Endometrial microvascular endothelial cells (primary cell): ENCODE data around the gene RAI2. TPM values are rescaled to one million over a fixed set of nuclear protein-coding genes. Genes with fewer than 3 reads are reported as not detected.
"Not testable (repeated sequence)": the region's sequence is repeated elsewhere in the genome, so short reads cannot be mapped to it uniquely, and the experiment has no call there.

Experiments used
- in situ Hi-C: cut with HindIII; loops from 2 replicates; pipeline ENCODE4 v1.10.0; 2017; ENCODE audit warnings: low sequenced_read_pairs, low pct_unique_long_range_greater_than_20kb; ENCODE audit errors: inconsistent ontology term
- total RNA-seq: library from RNA; depleted of rRNA; stranded (reverse); fragments of >200 nt; gene quantifications from one replicate; pipeline ENCODE4 v1.2.3, GENCODE V29; 2015; ENCODE audit errors: inconsistent ontology term

RAI2 gene
- total RNA-seq, 1 donor from 2014 or later: 1.3 TPM

- in situ Hi-C loops: no loop called here
Observed at GRCh38 chrX:17798921-17799320, 62.2 kb downstream of the RAI2 start.

GRCh38 chrX:17792826-17793225, 68.3 kb downstream of the RAI2 start:
- in situ Hi-C loops: no loop called here

GRCh38 chrX:17788956-17789562, 72.0 kb downstream of the RAI2 start:
- in situ Hi-C loops: no loop called here

- in situ Hi-C loops: no loop called here
Observed at GRCh38 chrX:17788439-17788838, 72.7 kb downstream of the RAI2 start.

DNA sequence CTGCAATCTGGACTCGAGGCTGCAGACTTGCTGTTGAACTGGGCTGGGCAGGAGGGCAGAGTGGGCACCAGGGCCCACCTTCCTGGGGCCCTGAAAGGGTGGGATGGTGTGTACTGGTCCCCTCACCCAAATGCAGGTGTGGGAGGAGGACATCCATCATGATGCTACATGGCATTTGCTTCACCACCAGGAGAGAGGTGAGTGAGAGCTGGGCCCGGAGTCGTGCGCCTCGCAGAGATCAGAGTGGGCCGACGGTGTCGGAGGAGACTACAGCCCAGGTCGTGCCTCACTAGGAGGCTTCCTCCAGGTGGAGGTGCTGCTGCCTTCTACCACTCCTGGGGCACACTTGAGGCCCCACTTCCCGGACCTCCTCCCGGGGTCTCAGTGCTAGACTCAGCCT, 73.5 kb downstream of the RAI2 start:
- in situ Hi-C loops: no loop called here

DNA sequence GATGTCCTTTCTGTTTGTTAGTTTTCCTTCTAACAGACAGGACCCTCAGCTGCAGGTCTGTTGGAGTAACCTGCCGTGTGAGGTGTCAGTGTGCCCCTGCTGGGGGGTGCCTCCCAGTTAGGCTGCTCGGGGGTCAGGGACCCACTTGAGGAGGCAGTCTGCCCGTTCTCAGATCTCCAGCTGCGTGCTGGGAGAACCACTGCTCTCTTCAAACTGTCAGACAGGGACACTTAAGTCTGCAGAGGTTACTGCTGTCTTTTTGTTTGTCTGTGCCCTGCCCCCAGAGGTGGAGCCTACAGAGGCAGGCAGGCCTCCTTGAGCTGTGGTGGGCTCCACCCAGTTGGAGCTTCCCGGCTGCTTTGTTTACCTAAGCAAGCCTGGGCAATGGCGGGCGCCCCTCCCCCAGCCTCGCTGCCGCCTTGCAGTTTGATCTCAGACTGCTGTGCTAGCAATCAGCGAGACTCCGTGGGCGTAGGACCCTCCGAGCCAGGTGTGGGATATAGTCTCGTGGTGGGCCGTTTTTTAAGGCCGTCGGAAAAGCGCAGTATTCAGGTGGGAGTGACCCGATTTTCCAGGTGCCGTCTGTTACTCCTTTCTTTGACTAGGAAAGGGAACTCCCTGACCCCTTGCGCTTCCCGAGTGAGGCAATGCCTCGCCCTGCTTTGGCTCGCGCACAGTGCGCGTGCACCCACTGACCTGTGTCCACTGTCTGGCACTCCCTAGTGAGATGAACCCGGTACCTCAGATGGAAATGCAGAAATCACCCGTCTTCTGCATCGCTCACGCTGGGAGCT, 74.3 kb downstream of the RAI2 start:
- in situ Hi-C loops: not testable (repeated sequence)

- in situ Hi-C loops: no loop called here
Observed at GRCh38 chrX:17779434-17779833, 81.7 kb downstream of the RAI2 start.

DNA sequence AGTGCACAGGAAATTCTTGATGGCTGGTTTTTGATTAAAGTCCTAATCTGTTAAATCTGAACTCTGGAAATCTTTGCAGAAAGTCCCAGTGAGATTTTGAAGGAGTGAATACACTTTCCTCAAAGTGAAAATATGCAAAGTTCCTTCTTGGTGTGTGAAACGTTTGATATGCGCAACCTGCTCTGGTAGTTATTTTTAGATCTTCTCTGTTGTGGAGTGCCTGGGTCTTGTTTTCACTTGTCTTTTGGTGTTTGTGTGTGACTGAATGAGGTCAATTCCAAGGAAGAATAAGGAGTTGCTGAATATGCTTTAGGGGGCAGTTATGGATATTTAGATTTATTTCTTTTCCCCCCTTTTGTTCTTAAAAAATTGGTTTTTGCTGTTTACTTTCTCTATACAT, 82.1 kb downstream of the RAI2 start:
- in situ Hi-C loops: no loop called here

DNA sequence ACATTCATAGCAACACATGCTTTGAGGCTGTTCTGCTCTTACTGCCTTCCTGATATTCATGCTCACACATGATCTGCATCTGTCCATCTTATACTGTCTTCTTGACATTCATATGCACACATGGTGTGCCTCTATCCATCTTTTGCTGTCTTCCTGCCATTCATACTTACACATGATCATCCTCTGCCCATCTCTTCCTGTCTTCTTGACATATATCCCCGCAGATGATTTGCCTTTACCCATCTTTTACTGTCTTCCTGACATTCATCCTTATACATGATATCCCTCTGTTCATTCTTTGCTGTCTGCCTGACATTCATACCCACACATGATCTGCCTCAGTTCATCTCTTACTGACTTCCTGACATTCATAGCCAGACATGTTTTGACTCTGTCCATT, 87.0 kb downstream of the RAI2 start:
- in situ Hi-C loops: no loop called here

GRCh38 chrX:17773221-17773876, 87.7 kb downstream of the RAI2 start:
- in situ Hi-C loops: no loop called here

GRCh38 chrX:17769701-17770269, 91.3 kb downstream of the RAI2 start:
- in situ Hi-C loops: no loop called here

DNA sequence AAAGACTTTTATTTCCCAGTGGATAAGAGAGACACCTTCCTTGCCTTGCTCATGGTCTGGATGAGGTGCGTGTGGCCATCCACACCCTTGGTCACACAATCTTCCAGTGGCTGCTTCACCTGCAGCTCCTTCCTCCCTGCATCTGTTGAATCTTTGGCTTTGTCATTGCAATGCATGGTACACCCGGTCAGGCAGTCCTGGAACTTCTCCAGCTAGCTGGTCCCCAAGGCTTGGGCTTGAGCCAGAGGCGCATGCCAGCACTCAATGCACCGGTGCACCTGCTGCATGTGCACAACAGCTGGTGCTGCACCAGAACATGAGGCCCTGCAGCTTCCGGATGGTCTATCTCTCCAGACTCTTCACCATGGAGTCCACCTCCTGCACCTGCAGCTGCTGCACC, 92.1 kb downstream of the RAI2 start:
- in situ Hi-C loops: no loop called here

GRCh38 chrX:17767734-17768133, 93.4 kb downstream of the RAI2 start:
- in situ Hi-C loops: no loop called here

DNA sequence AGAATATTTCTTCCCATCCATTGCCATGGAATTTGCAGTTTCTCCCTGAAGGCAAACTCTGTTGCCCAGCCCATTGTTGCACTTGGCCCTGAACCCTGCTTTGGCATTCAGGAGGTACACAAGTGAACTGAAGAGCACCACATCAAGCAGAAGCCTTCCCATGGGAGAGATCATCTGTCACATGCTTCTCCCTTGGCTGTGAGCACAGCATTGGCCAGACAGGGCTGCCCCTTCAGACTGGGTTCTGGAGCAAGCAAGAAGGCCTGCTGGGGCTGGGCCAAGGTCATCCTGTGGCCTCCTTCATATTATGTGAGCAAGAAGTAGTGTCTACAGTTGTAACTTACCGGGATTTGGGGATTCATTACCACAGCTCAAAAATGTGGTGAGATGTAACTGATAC, 101.1 kb downstream of the RAI2 start:
- in situ Hi-C loops: no loop called here

DNA sequence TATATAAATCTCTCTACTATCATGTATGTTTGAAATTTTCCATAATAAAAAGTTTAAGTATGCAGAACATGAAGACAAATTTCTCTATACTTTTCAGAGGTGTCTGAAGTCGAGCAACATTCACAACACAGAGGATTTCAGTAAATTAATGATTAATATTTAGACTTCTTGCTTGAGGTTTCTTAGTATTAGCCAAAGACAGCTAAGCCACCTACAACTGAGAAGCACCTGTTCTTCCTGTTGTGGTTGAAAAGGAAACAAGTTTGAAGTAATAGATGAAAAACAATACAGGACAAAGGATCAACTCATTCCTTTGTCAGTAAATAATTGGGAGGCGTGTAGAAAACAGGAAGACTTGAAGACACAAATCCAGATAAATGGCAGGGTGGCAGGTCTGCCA, 102.7 kb downstream of the RAI2 start:
- in situ Hi-C loops: no loop called here

- in situ Hi-C loops: no loop called here
Observed at GRCh38 chrX:17750436-17750835, 110.7 kb downstream of the RAI2 start.
